GM12878 (cell line): Measurements from ENCODE around the gene ZNF548. TPM values are rescaled to one million over a fixed set of nuclear protein-coding genes. Genes with fewer than 3 reads are reported as not detected.
A peak's percentile ranks its signal among the peaks of the same experiment; 100 is the strongest.

Experiments
- ATF2 ChIP-seq: IDR thresholded peaks from 2 replicates; pipeline ENCODE4 v1.6.1; 2012; ENCODE audit warnings: low read length, inconsistent platforms
- CREM ChIP-seq: IDR thresholded peaks from 2 replicates; pipeline ENCODE4 v1.6.1; 2014; ENCODE audit warnings: antibody characterized with exemption, low read depth
- CTCF ChIP-seq, 3 experiments: IDR thresholded peaks in 2 of 3; conservative IDR thresholded peaks in 1 of 3; 2 replicates each; pipeline ENCODE4 v1.5.1; 2011; ENCODE audit warnings: low read depth in 3 of 3, low read length in 3 of 3, mild to moderate bottlenecking in 3 of 3, control low read depth in 2 of 3, moderate library complexity in 2 of 3, inconsistent platforms in 1 of 3, mixed read lengths in 1 of 3; ENCODE audit not compliant: control insufficient read depth in 2 of 3, insufficient read depth in 1 of 3; ENCODE audit errors: extremely low read depth in 1 of 3
- ESRRA ChIP-seq: IDR thresholded peaks from 2 replicates; pipeline ENCODE4 v1.6.1; 2012; ENCODE audit warnings: mild to moderate bottlenecking, low read length, improper control_type of control experiment
- FOXK2 ChIP-seq: fragments of 450-650 bp; IDR thresholded peaks from 2 replicates; pipeline ENCODE4 v1.6.1; 2017; ENCODE audit warnings: mild to moderate bottlenecking, moderate library complexity
- GABPA ChIP-seq: IDR thresholded peaks from 2 replicates; pipeline ENCODE4 v1.6.1; 2014; ENCODE audit warnings: antibody characterized with exemption, low read depth, mild to moderate bottlenecking, inconsistent platforms
- IRF3 ChIP-seq: fragments of 450-650 bp; IDR thresholded peaks from 2 replicates; pipeline ENCODE4 v1.6.1; 2014; ENCODE audit warnings: mild to moderate bottlenecking
- MTA3 ChIP-seq: IDR thresholded peaks from 2 replicates; pipeline ENCODE4 v1.6.1; 2012; ENCODE audit warnings: low read length, inconsistent platforms, borderline replicate concordance
- MYB ChIP-seq: fragments of 150-350 bp; IDR thresholded peaks from 2 replicates; pipeline ENCODE4 v1.6.1; 2014; ENCODE audit warnings: mild to moderate bottlenecking, low read depth, low read length, borderline replicate concordance
- NKRF ChIP-seq: fragments of 450-650 bp; conservative IDR thresholded peaks from 2 replicates; pipeline ENCODE4 v1.6.1; 2017; ENCODE audit warnings: mild to moderate bottlenecking, moderate library complexity
- PAX5 ChIP-seq: IDR thresholded peaks from 2 replicates; pipeline ENCODE4 v1.6.1; 2011; ENCODE audit warnings: low read depth, low read length, borderline replicate concordance
- RAD21 ChIP-seq: IDR thresholded peaks from 2 replicates; pipeline ENCODE4 v1.6.1; 2011; ENCODE audit warnings: mild to moderate bottlenecking, low read depth, low read length, moderate library complexity; ENCODE audit not compliant: insufficient read depth
- REST ChIP-seq: IDR thresholded peaks from 2 replicates; pipeline ENCODE4 v1.6.1; 2012; ENCODE audit warnings: mild to moderate bottlenecking, low read depth, low read length
- RFX5 ChIP-seq: IDR thresholded peaks from 2 replicates; pipeline ENCODE4 v1.6.1; 2011; ENCODE audit warnings: low read depth, low read length, improper control_type of control experiment
- RUNX3 ChIP-seq: IDR thresholded peaks from 2 replicates; pipeline ENCODE4 v1.6.1; 2012; ENCODE audit warnings: low read length, inconsistent platforms
- SP1 ChIP-seq: IDR thresholded peaks from one replicate; pipeline ENCODE4 v1.6.1; 2011; ENCODE audit warnings: low read depth, low read length
- SPI1 ChIP-seq: IDR thresholded peaks from 2 replicates; pipeline ENCODE4 v1.6.1; 2011; ENCODE audit warnings: low read depth, mild to moderate bottlenecking, low read length, moderate library complexity, borderline replicate concordance; ENCODE audit not compliant: insufficient read depth
- YY1 ChIP-seq: IDR thresholded peaks from 2 replicates; pipeline ENCODE4 v1.6.1; 2011; ENCODE audit warnings: low read depth, mild to moderate bottlenecking, low read length
- ZBED1 ChIP-seq: IDR thresholded peaks from 2 replicates; pipeline ENCODE4 v1.6.1; 2016; ENCODE audit warnings: borderline replicate concordance
- polyA plus RNA-seq, 11 experiments: library from polyadenylated mRNA; depleted of rRNA in 4 of 11; unstranded in 6 of 11; stranded (reverse) in 5 of 11; fragments of >200 nt; fragmentation: Nextera tagmentation in 4 of 11; fragmentation: Illumina TruSeq in 1 of 11; extraction: Ambion mirVana in 4 of 11; extraction: Trizol in 1 of 11; gene quantifications; 1 replicate in 1 of 11; 2 replicates in 10 of 11; pipeline versions ENCODE4 v1.2.1 to v1.2.3, GENCODE V29; 2011 to 2016; ENCODE audit warnings: inconsistent platforms in 2 of 11, missing spikeins in 2 of 11, low read depth in 1 of 11
- total RNA-seq, 4 experiments: library from RNA; depleted of rRNA in 3 of 4; stranded (reverse); fragments of >200 nt in 3 of 4; fragmentation: Illumina TruSeq in 1 of 4; extraction: Trizol in 1 of 4; gene quantifications; 2 replicates each; pipeline versions ENCODE4 v1.2.1 to v1.2.3, GENCODE V29; 2013 to 2021

The ZNF548 gene
- total and polyA plus RNA-seq, 10 of the 15 experiments (the other 5 are each of a cell fraction or from before 2014, with no cell fraction given): 3.9 to 44.8 (median 16.5) TPM

GRCh38 chr19:57389730-57390598 is at the start of gene ZNF548 (continued):
- TF ChIP-seq NKRF (peak; percentile 44; the same call in 1 of the 2 replicates), MTA3 (no peak; the same call in 1 of the 2 replicates), ATF2 (peak; percentile 74; the same call in 1 of the 2 replicates), RFX5 (peak; percentile 54; the same call in 1 of the 2 replicates), ZBED1 (no peak), YY1 (peak; percentile 52; the same call in 1 of the 2 replicates), IRF3 (peak; percentile 10; the same call in 1 of the 2 replicates), RUNX3 (peak; percentile 81), CREM (peak; percentile 98), GABPA (peak; percentile 92), ESRRA (peak; percentile 31; the same call in 1 of the 2 replicates), SPI1 (no peak; the same call in 1 of the 2 replicates), SP1 (peak; percentile 88), REST (0 out of 2 replicates have a peak, but pooled peaks have one; percentile 3), FOXK2 (no peak), MYB (no peak), CTCF (IDR thresholded peaks at IDR 0.05 in 2 of 3, conservative IDR thresholded peaks at IDR 0.05 in 1 of 3; ENCODE audit: control insufficient read depth in 2 of 3, extremely low read depth in 1 of 3, insufficient read depth in 1 of 3, low read depth in 3 of 3, low read length in 3 of 3) (peak in 2 of 3 experiments; percentile 18 to 23; a peak in 2 of 6 replicates), PAX5 (0 out of 2 replicates have a peak, but pooled peaks have one; percentile 7), RAD21 (peak; percentile 16; the same call in 1 of the 2 replicates)
